ENCODE data around the gene EHD3.

EHD3 gene

DNA sequence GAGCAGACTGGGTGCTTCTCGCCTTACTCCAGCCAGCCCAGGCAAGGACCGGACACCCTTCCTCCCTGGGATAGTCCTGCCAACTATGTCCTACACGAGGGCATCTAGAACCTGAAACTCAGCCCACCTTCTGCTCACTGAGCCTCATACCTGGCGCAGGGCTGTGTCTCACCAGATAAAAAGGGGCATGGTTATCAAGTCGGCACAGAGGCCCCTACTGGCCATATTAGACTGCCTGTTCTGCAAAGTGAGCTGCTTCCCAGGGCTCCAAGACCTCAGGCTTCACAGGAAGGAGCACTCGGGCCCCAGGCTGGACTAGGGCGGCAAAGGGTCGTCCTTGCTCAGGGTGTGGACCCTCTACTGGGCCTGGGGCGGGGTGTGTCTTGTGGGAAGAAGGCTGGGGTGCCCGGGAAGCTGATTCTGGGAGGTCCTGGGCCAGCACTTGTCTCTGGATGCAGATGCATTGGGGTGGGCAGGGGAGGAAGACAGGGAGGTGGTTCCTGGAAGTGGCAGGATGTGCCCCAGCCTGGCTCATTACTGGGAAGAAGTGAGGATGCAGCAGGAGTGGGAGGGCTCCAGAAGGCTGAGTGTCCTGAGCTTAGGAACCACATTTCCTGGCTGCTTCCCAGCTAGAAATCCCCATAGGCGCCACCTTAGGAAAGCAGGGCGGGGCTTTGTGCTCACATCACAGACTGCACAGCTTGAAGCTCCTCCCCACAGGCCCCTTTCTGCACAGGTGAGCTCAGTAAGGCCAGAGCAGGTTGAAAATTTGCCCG is 19.6 kb downstream of the EHD3 start:
- in situ Hi-C loops (cut with HindIII; ENCODE audit: low sequenced_read_pairs), result no loop called here

GRCh38 chr2:31254237-31255203 is 20.6 kb downstream of the EHD3 start:
- in situ Hi-C loops (cut with HindIII; ENCODE audit: low sequenced_read_pairs), result no loop called here

GRCh38 chr2:31255911-31256571 is 22.1 kb downstream of the EHD3 start:
- in situ Hi-C loops (cut with HindIII; ENCODE audit: low sequenced_read_pairs), result no loop called here

GRCh38 chr2:31256611-31257382 is 22.8 kb downstream of the EHD3 start:
- in situ Hi-C loops (cut with HindIII; ENCODE audit: low sequenced_read_pairs), result no loop called here

- in situ Hi-C loops (cut with HindIII; ENCODE audit: low sequenced_read_pairs), result no loop called here
Observed at GRCh38 chr2:31258351-31258750, 24.4 kb downstream of the EHD3 start.

- in situ Hi-C loops (cut with HindIII; ENCODE audit: low sequenced_read_pairs), result no loop called here
Observed at GRCh38 chr2:31259075-31259474, 25.1 kb downstream of the EHD3 start.

GRCh38 chr2:31260870-31261269 is 26.9 kb downstream of the EHD3 start:
- in situ Hi-C loops (cut with HindIII; ENCODE audit: low sequenced_read_pairs), result no loop called here

GRCh38 chr2:31263636-31264190 is 29.8 kb downstream of the EHD3 start:
- in situ Hi-C loops (cut with HindIII; ENCODE audit: low sequenced_read_pairs), result no loop called here

DNA sequence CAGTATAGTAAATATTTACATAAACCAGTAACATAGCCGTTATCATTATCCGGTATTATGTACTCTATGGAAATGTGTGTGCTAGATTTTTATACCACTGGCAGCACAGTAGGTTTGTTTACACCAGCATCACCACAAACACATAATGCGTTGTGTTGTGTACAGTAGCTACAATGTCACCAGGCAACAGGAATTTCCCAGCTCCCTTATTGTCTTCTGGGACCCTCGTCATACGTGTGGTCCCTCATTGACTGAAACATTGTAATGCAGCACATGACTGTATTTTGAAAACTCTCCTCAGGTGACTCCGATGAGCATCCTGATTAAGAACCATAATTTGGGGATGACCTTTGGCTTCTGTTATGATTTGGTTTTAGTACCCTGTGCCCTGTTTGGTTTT is 31.3 kb downstream of the EHD3 start:
- in situ Hi-C loops (cut with HindIII; ENCODE audit: low sequenced_read_pairs), result no loop called here

DNA sequence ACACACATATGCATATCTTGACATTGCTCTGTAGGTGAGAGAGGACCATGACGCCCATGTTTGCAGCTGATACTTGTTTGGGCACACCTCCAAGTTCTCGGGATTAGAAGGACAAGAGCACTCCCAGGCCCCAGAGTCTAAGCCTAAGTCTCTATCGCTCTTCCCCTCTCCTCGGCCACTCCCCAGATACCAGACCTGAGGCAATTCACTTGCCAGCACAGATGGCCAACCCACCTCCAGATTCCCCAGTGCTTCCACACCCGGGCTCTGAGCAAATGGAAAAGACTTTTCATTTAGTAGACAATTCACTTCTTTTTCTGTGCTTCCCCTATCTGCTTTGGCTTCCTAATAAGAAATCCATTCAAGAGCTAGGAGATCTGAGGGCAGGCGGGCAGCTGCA is 32.9 kb downstream of the EHD3 start:
- in situ Hi-C loops (cut with HindIII; ENCODE audit: low sequenced_read_pairs), result no loop called here

DNA sequence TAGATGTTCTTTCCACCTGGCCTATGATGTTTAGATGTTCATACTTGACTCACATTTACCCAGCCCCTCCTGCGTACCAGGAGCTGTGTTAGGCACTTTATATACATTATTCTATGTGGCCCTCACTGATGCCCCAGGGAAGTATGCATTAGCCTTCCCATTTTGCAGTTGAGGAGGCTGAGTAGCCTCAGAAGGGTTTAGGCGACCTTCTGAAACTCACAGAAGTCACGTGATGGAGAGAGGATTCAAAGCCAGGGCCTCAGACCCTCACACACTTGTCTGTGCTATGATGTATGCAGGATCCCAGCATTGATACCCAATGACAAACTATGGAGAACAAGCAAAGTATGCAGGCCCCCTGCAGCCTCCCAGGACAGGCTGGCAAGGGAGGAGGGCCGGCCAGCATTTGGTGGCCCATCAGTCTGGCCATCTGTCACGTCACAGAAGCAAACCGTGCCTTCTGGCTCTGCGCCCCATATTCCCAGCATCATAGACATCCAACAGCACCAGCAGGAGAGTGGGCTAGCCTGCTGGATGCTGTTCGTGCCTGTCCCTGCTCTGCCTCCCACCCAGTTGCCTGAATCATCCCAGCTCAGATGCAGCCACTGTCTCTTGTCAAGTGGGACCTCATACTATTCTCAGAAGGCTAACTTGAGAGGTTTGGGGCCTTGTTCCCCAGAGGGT is 33.6 kb downstream of the EHD3 start:
- in situ Hi-C loops (cut with HindIII; ENCODE audit: low sequenced_read_pairs), result no loop called here

GRCh38 chr2:31268344-31268743 is 34.4 kb downstream of the EHD3 start:
- in situ Hi-C loops (cut with HindIII; ENCODE audit: low sequenced_read_pairs), result no loop called here

GRCh38 chr2:31269087-31269486 is 35.1 kb downstream of the EHD3 start:
- in situ Hi-C loops (cut with HindIII; ENCODE audit: low sequenced_read_pairs), result no loop called here

DNA sequence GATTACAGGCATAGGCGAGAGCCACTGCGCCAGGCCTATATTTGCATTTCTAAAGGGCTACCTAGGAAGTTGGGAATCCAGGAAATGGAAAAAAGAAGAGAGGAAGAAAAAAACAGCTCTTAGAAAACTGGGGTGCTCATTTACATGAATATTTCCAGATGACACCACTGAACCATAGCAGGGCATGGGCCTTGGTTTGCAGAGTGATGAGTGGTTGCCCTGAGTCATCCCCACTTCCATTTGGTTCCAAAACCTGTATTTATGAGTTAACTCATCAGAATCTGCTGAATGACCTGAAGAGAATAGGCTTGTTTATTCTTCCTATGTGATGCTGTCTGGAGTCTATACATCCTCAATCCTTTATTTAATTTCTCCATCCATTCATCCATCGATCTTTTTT is 36.2 kb downstream of the EHD3 start:
- in situ Hi-C loops (cut with HindIII; ENCODE audit: low sequenced_read_pairs), result loop anchor here (5.0 kb wide), 1 partner anchor 52 kb away; no protein-coding TSS in a partner anchor

GRCh38 chr2:31270822-31271231 is 36.9 kb downstream of the EHD3 start:
- in situ Hi-C loops (cut with HindIII; ENCODE audit: low sequenced_read_pairs), result loop anchor here (5.0 kb wide), 1 partner anchor 51 kb away; no protein-coding TSS in a partner anchor

- in situ Hi-C loops (cut with HindIII; ENCODE audit: low sequenced_read_pairs), result loop anchor here (5.0 kb wide), 1 partner anchor 50 kb away; no protein-coding TSS in a partner anchor
Observed at GRCh38 chr2:31271851-31272267, 37.9 kb downstream of the EHD3 start.

- in situ Hi-C loops (cut with HindIII; ENCODE audit: low sequenced_read_pairs), result loop anchor here (5.0 kb wide), 1 partner anchor 48 kb away; no protein-coding TSS in a partner anchor
Observed at GRCh38 chr2:31274401-31275075, 40.6 kb downstream of the EHD3 start.

DNA sequence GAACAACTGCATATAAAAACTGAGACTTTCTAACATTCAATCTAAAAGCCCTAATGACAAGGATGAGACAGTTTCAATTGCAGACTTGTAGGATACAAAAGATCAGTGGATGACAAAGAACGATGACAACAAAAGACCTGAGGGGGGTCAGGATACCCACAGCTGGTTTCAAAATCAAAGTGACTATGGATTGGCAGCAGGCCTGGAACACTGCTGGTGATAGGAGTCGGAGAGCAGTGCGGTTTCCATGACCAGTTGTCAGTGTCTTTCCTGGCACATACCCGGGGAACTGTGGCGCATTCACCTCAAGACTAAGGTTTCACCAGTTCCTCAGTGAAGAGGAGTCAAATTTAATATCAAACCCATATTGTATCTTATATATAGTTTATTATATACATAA is 42.0 kb downstream of the EHD3 start:
- in situ Hi-C loops (cut with HindIII; ENCODE audit: low sequenced_read_pairs), result no loop called here

DNA sequence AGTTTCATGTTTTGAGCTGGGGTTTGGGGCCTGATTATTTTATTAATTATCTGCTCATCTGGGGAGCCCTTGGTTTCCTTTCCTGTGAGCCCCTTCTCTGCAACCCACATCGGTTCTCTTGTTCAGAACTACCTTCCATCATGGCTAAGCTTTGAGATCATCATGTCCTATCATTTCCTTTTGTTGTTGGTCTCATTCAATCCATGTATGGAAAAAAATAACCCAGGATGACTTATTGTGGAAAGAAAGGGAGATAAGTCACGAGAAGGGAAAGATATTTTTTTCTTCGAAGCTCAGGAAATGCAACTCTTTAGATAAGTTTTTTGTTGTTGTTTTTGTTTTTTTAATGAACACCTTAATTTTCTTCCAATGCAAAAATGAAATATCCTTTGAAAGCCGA is 43.7 kb downstream of the EHD3 start:
- in situ Hi-C loops (cut with HindIII; ENCODE audit: low sequenced_read_pairs), result no loop called here
